GM18951 (cell line): Measurements from ENCODE around the gene MRPS18A.
"Not testable (repeated sequence)": the region's sequence is repeated elsewhere in the genome, so short reads cannot be mapped to it uniquely, and the experiment has no call there.

ENCODE experiments used
- POLR2A ChIP-seq: IDR thresholded peaks from 4 replicates; pipeline ENCODE4 v1.6.1; 2011; ENCODE audit warnings: mild to moderate bottlenecking; ENCODE audit not compliant: insufficient read length, insufficient read depth; ENCODE audit errors: extremely low read depth
- in situ Hi-C: fragments of 300-500 bp; cut with MboI; formaldehyde crosslinking; loops from one replicate; pipeline ENCODE4 v1.12.0; 2022; ENCODE audit warnings: low sequenced_read_pairs, mixed read lengths, inconsistent platforms; ENCODE audit not compliant: unreplicated experiment

The MRPS18A gene

DNA sequence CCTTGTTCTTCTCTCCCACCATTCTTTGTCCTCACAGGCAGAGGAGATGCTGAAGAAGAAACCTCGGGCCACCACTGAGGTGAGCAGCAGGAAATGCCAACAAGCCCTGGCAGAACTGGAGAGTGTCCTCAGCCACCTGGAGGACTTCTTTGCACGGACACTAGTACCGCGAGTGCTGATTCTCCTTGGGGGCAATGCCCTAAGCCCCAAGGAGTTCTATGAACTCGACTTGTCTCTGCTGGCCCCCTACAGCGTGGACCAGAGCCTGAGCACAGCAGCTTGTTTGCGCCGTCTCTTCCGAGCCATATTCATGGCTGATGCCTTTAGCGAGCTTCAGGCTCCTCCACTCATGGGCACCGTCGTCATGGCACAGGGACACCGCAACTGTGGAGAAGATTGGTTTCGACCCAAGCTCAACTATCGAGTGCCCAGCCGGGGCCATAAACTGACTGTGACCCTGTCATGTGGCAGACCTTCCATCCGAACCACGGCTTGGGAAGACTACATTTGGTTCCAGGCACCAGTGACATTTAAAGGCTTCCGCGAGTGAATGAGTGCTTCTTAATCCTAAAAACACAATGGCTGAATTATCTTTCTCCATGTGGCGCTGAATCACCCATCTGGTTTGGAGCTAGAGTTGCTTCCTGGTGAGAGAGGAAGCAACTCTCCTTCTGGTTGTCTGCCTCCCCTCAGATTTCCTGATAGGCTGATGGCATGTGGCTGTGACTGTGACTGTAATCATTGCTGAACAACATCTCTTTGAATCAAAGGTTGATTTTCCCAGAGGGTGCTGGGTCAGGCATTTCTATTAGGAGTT, 47.4 kb downstream of the MRPS18A start:
- in situ Hi-C loops, result no loop called here
- TF ChIP-seq POLR2A, result no peak

DNA sequence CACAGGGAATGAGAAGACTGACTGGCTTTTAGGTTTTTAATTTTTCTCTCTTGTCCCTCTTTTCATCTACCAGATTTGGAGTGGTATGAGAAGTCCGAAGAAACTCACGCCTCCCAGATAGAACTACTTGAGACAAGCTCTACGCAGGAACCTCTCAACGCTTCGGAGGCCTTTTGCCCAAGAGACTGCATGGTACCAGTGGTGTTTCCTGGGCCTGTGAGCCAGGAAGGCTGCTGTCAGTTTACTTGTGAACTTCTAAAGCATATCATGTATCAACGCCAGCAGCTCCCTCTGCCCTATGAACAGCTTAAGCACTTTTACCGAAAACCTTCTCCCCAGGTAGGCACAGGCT, 51.3 kb downstream of the MRPS18A start:
- TF ChIP-seq POLR2A, result no peak
- in situ Hi-C loops, result no loop called here

DNA sequence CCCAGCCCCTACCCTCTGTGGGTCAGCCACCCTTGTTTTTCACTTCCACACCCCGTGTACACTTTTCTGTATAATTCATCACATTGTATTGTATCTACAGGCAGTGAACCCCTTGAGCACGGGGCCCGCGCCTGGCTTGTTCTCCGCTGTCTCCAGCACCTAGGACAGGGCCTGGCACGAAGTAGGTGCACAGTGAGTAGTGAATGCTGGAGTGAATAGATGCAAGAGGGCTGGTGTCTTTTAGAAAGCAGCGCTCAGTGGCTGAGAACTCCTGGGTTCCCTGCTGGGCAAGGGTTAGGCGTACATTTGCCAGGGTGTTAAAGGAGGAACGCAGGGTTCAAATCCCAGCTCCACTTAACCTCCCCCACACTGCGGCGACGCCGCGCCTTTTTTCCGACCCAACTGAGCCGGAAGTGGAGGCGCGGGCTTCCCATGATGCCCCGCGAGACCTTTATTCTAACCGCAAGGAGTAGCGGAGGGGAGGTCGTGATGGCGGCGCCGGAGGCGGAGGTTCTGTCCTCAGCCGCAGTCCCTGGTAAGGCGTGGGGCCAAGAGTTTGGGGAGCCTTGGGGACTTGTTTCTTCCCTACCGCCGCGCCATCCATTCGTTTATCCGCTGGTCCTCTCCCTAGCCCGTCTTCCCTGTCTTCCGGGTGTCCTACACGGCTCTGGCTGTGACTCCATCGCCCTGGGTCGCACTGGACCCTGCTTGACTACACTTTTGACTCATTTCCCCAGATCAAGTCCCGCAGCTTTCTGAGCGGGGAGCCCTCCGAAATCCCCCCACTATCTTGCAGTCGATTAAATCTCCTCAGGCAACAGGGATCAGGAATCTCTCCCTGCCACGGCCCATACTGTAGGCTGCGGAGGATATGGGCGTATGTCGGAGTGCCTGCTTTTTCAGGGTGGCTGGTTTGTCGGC, 51.9 kb downstream of the MRPS18A start, which contains the start of gene MAD2L1BP:
Gene MAD2L1BP (plus strand): TSS at position 454 of the 921 bp plus-strand sequence. CDS start 36 bp downstream, at position 490.
- peak; percentile 95 for TF ChIP-seq POLR2A
- in situ Hi-C loops, result no loop called here

DNA sequence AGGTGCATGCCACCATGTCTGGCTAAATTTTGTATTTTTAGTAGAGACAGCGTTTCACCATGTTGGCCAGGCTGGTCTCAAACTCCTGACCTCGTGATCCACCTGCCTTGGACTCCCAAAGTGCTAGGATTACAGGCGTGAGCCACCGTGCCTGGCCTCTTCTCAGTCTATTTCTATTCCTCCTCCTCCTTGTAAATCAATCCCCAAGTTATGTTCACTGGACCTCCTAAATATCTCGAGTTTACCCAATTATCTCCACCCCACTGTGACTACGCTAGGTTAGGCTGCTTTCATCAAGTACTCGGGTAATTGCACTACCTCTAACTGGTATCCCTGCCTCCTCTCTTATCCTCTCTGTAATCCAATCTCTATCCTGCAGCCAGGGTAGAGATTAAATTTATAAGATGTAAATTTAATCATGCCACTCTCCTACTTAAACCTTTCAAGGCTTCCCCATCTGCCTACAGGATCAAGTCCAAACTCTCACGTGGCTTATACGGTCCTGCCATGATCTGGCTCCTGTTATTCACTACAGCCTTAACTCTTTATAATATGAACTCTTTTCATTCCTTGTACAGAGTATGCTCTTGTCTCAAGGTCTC, 52.8 kb downstream of the MRPS18A start:
- TF ChIP-seq POLR2A, result no peak
- in situ Hi-C loops, result no loop called here

DNA sequence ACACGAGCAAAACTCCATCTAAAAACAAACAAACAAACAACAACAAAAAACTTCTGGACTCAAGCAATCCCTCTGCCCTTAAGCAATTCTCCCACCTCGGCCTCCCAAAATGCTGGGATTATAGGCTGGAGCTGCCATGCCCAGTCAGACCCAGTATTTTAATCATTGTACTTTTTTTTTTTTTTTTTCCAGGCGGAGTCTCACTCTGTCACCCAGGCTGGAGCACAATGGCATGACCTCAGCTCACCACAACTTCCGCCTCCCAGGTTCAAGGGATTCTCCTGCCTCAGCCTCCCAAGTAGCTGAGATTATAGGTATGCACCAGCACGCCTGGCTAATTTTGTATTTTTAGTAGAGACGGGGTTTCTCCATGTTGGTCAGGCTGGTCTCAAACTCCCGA, 54.6 kb downstream of the MRPS18A start:
- in situ Hi-C loops, result not testable (repeated sequence)

DNA sequence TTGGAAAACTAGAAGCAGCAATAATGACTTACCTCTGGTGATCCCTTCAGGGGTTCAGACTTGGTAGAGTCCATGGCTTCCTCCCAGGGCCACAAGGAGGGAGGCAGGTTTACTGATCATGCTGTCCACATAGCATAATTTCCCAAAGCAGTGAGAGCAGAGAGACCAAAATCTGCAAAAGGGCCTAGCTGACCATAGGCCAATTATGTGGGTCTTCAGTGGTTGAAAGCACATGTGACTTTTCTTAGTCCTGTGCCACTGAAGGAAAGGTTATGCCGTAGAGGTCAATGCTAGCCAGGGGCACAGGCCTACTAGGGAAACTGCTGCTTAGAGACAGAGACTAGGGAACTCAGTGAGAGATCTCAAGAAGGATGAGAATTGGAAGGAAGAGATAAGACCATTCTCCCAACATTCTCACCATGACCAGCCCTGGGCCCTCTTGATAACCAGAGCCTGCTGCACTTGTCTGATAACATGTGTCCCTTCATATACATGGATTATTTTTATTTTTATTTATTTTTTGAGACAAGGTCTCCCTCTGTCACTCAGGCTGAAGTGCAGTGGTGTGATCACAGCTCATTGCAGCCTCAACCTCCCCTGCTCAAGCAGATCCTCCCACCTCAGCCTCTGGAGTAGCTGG, 56.5 kb downstream of the MRPS18A start:
- in situ Hi-C loops, result no loop called here
- TF ChIP-seq POLR2A, result no peak

DNA sequence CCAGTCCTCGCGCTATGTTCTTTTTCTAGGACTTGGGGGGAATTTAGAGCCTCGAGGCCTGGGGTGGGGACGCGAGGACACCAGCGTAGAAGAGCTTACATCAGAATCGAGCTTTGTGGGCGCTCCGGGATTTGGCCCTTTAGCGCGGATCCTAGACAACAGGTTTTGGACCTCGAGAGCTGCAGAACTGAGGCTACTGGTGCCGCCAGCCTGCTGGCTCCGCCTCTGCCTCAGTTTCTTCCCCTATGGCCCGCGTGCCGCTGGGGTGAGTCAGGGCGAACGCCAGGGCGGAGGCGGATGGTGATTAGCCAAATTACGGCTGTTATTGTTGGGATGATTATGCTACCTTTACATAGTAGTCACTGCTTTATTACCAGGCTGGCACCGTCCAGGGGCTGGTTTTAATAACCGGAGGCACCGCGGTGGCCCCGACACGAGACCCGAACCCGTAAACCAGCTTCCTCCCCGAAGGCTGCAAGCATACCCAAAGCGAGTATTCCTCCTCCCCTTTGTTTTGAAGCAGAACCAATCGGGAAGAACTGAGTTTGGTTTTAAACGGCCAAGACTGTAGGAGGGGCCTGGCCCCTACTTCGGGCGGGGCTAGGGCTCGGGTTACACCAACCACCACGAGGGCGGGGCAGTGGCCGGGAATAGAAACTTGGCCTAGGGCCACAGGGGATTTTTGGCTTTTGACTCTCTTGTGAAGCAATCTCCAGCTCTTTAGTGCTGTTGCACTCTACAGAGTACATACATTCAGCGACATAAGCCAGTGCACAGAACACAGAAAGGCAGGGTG, 57.9 kb downstream of the MRPS18A start:
- in situ Hi-C loops, result no loop called here

DNA sequence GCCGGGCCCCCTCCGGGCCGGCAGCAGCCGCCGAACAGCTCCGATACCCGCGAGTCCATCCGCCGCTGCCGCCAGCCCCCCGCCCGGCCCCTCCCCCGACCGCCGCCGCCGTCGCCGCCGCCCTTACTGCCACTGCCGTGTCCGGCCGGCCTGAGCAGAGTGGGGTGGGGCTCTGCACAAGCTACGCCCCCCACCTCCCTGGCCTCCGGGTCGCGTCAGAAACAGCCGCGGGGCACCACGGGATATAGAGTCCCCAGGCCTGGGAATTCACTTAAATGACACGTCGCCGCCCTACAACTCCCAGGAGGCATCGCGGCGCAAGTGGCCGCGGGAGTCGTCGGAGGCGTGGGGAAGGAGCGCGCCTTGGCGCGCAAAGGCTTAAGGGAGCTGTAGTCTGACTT, 58.5 kb downstream of the MRPS18A start, which contains the start of gene GTPBP2:
Gene GTPBP2 (minus strand): TSS at position 161 of the 401 bp plus-strand sequence. CDS start 102 bp downstream, at position 59.
- in situ Hi-C loops, result no loop called here

More for the DNA sequence above, 57.9 kb downstream of the MRPS18A start:
- TF ChIP-seq POLR2A, result peak; percentile 54

DNA sequence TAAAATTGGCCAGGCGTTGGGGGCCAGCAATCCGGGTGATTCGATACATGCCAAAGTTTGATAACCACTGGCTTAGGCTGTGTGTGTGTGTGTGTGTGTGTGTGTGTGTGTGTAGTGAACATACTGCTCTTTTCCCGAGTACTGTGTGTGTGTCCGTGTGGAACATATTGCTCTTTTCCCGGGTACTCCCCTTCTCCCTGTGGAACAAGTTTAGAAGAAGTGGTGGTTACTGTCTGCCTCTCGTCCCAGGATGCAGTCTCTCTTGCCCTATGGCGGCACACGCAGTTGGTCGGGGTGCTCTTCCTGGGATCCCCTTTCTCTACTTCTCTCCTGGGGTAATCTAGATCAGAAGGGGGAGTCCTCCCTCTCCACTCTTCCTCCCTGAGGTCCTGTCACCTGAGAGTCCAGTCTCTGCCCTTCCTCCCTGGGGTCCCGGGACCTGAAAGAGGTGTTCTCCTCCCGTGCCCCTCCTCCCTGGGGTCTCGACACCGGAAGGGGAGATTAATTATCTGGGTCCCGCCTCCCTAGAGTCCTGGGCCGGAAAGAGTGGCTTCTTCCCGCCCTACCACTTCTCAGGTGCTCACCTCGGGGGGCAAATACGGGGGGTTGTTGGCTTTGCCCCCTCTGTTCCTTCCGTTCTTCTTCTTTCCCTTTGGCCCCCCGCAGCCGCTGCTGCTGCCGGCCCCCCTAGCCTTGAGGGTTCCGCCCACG, 59.0 kb downstream of the MRPS18A start:
- in situ Hi-C loops, result no loop called here
- peak; percentile 30 for TF ChIP-seq POLR2A

More for the DNA sequence above, 58.5 kb downstream of the MRPS18A start, which contains the start of gene GTPBP2:
- TF ChIP-seq POLR2A, result peak; percentile 47

DNA sequence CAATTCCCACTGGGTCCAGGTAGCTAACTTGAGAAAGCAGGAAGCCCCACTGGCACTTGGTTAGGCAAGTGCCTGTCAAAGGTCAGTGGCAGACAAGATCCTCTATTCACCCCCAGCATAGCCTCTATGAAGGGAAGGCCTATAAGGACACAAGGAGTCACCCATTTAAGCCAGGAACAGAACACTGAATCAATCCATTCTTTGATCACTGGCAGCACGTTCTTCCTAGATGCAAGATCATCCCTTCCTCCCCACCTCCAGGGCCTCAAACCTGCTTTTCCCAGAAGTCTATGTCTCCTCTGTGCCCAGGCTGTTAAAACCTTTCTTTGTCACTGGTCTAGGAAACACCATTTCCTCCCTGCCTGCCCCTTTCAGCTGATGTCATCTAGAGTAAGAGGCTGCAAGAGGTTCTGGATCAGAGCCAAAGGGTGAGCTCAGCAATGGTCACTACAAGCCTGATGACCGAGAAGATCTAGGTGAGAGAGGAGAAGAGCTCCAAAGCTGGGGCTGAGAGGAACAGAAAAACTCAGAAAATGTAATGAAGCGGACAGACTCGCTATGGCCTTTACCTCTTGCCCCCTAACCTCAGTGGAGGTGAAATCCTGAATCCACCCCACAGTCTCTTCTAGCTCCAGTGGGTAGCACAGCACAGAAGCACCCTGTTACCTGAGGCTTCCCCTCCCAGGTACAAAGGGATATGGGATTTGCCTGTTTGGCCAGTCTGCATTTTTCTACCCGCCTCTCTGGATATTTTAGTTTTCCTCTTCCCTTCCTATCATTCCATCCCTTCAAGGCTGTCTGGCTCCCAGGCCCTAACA, 60.4 kb downstream of the MRPS18A start:
- in situ Hi-C loops, result no loop called here
- TF ChIP-seq POLR2A, result no peak

DNA sequence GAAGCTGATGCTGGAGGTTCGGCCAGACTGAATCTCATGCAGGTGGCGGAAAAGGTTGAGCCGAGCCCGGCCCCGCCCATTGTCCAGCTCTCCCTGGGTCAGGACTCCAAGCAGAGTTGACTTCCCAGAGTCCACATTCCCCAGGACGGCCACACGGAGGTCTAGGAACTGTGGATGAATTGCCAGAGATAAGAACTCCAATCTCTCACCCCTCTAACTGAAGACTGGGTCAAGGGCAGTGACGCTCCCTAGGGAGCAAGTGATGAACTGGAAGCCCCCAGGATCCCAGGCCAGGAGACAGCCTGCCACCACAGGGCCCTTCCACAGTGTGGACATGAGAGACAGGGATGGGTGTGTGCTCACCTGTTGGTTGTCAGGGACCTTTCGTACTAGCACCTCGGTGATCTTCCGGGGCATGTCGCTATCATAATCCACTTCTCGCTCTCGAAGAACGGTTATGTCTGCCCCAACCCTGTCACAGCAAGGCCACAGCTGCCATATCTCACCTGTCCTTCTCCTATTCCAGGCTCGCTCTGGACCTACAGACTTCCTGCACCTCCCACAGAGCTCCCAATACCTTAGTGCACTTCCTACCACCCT, 62.1 kb downstream of the MRPS18A start:
- in situ Hi-C loops, result no loop called here
- no peak for TF ChIP-seq POLR2A
